H1 (cell line): Measurements from ENCODE around the gene MCCC1. TPM values are rescaled to one million over a fixed set of nuclear protein-coding genes. Genes with fewer than 3 reads are reported as not detected.
A peak's percentile ranks its signal among the peaks of the same experiment; 100 is the strongest.

Source experiments
- ATF3 ChIP-seq: IDR thresholded peaks from 2 replicates; pipeline ENCODE4 v1.6.1; 2011; ENCODE audit warnings: low read depth, mild to moderate bottlenecking, low read length; ENCODE audit not compliant: insufficient read depth
- CTBP2 ChIP-seq: IDR thresholded peaks from 2 replicates; pipeline ENCODE4 v1.7.0; 2011; ENCODE audit warnings: borderline replicate concordance, mild to moderate bottlenecking, moderate library complexity, mixed read lengths, low read length; ENCODE audit not compliant: insufficient read depth, insufficient read length
- HDAC2 ChIP-seq, 2 experiments: fragments of 300-600 bp in 1 of 2; sonication (generic) in 1 of 2; IDR thresholded peaks; 2 replicates each; pipeline ENCODE4 v1.6.1; 2011 to 2012; ENCODE audit warnings: low read depth in 2 of 2, low read length in 2 of 2, mild to moderate bottlenecking in 2 of 2, moderate library complexity in 2 of 2, borderline replicate concordance in 1 of 2, inconsistent platforms in 1 of 2
- SP4 ChIP-seq: IDR thresholded peaks from 2 replicates; pipeline ENCODE4 v1.6.1; 2012; ENCODE audit warnings: low read length, inconsistent platforms
- ZNF274 ChIP-seq: IDR thresholded peaks from 2 replicates; pipeline ENCODE4 v1.7.0; 2012; ENCODE audit warnings: low read length, borderline replicate concordance; ENCODE audit errors: extremely low read depth
- polyA plus RNA-seq, 7 experiments: library from polyadenylated mRNA; depleted of rRNA in 3 of 7; stranded (reverse) in 5 of 7; unstranded in 2 of 7; fragments of >200 nt in 5 of 7; fragments of 200-250 nt in 2 of 7; gene quantifications; 1 replicate in 5 of 7; 2 replicates in 1 of 7; 4 replicates in 1 of 7; pipeline versions ENCODE4 v1.2.1 to v1.2.3, GENCODE V29; 2011 to 2013; ENCODE audit warnings: missing spikeins in 2 of 7, mixed read lengths in 2 of 7
- total RNA-seq: library from RNA; stranded (reverse); fragmentation: NEBNext Ultra II Directional; extraction: Animal tissue kit (Norgen Biotek cat#: 25700); gene quantifications from 2 replicates; pipeline ENCODE4 v1.2.1, GENCODE V29; 2021

Gene MCCC1
- total and polyA plus RNA-seq, 2 of the 8 experiments (the other 6 are each of a cell fraction or from before 2014, with no cell fraction given), result 10.8 to 21.5 TPM

- TF ChIP-seq CTBP2 (no peak), ZNF274 (no peak), SP4 (peak; percentile 47; the same call in 1 of the 2 replicates), ATF3 (no peak), HDAC2 (IDR thresholded peaks at IDR 0.05; ENCODE audit: borderline replicate concordance in 1 of 2, low read depth in 2 of 2, low read length in 2 of 2) (peak in 1 of 2 experiments; percentile 69; a peak in 1 of 4 replicates)
Measured at GRCh38 chr3:183116025-183116614, 16.8 kb upstream of the MCCC1 start (continued).
